ENCODE measurements around the gene PIAS3.

The PIAS3 gene

GRCh38 chr1:145871994-145872924 is 13.4 kb upstream of the PIAS3 start (continued):
- TF ChIP-seq SP2 (tag by site-specific recombination; IDR thresholded peaks at IDR 0.05) (no peak), ZNF654 (tag by site-specific recombination; IDR thresholded peaks at IDR 0.05; ENCODE audit: low read depth) (no peak), WT1 (tag by site-specific recombination; IDR thresholded peaks at IDR 0.05) (no peak), TRIM28 (IDR thresholded peaks at IDR 0.05; ENCODE audit: borderline replicate concordance, low read length) (no peak), ZNF518A (tag by site-specific recombination; conservative IDR thresholded peaks at IDR 0.05; ENCODE audit: low read depth) (no peak), ZNF366 (tag by site-specific recombination; conservative IDR thresholded peaks at IDR 0.05) (no peak)

- no peak overlapping the region for H3K27ac ChIP-seq (ENCODE audit: extremely low read depth, low read depth, low read length)
- TF ChIP-seq ZNF174 (tag by site-specific recombination; IDR thresholded peaks at IDR 0.05) = no peak
- TF ChIP-seq KLF8 (tag by site-specific recombination; IDR thresholded peaks at IDR 0.05) = no peak
- TF ChIP-seq BCL6B (tag by site-specific recombination; IDR thresholded peaks at IDR 0.05) = peak; percentile 72
- TF ChIP-seq ZBTB20 (tag by site-specific recombination; IDR thresholded peaks at IDR 0.05) = no peak
- 0 out of 2 replicates have a peak, but pooled peaks have one; percentile 26 for TF ChIP-seq ZNF664 (tag by site-specific recombination; IDR thresholded peaks at IDR 0.05)
- no peak for TF ChIP-seq ZNF221 (tag by site-specific recombination; IDR thresholded peaks at IDR 0.05; ENCODE audit: borderline replicate concordance)
- no peak for TF ChIP-seq ZSCAN23 (tag by site-specific recombination; IDR thresholded peaks at IDR 0.05)
- no peak for TF ChIP-seq ZNF394 (tag by site-specific recombination; IDR thresholded peaks at IDR 0.05; ENCODE audit: borderline replicate concordance)
- no peaks in the 10 kb centered on the region for H3K4me1 ChIP-seq (ENCODE audit: control insufficient read depth, insufficient read depth, low read length)
- POLR2A ChIA-PET = interaction anchor here (2.5 kb wide), 1 partner anchor 9 kb away, joined by 9 read pairs; the partner anchor contains the start of gene PIAS3
- CTCF ChIA-PET = interaction anchor here (0.6 kb wide), 2 partner anchors 15 to 142 kb away, joined by 3 read pairs; no protein-coding TSS in a partner anchor
- H3K36me3 ChIP-seq (ENCODE audit: control insufficient read depth in 2 of 2, insufficient read depth in 1 of 2, low read length in 2 of 2) = no peaks in the 10 kb centered on the region
- no peaks in the 10 kb centered on the region for H3K9me3 ChIP-seq (ENCODE audit: control insufficient read depth, insufficient read depth, low read depth, low read length)
- H3K4me3 ChIP-seq (ENCODE audit: low read depth, low read length) = no peak overlapping the region
Observed at GRCh38 chr1:145868232-145868631, 9.4 kb upstream of the PIAS3 start.

GRCh38 chr1:145863282-145864018 is 4.6 kb upstream of the PIAS3 start:
- no peak overlapping the region for H3K27ac ChIP-seq (ENCODE audit: extremely low read depth, low read depth, low read length)
- peak; percentile 95 for TF ChIP-seq PRDM4 (tag by site-specific recombination; IDR thresholded peaks at IDR 0.05)
- TF ChIP-seq ZNF629 (tag by site-specific recombination; IDR thresholded peaks at IDR 0.05) = no peak
- H3K4me3 ChIP-seq (ENCODE audit: low read depth, low read length) = no peak overlapping the region
- POLR2A ChIA-PET = interaction anchor here (1.1 kb wide), 1 partner anchor 39 kb away, joined by 3 read pairs; the partner anchor contains the start of genes POLR3C and RNF115
- H3K9me3 ChIP-seq (ENCODE audit: control insufficient read depth, insufficient read depth, low read depth, low read length) = no peaks in the 10 kb centered on the region
- H3K36me3 ChIP-seq (ENCODE audit: control insufficient read depth in 2 of 2, insufficient read depth in 1 of 2, low read length in 2 of 2) = no peaks in the 10 kb centered on the region
- CTCF ChIA-PET = interaction anchor here (9.6 kb wide), 1 partner anchor 17 kb away, joined by 190 read pairs; the partner anchor contains the start of gene NUDT17
- H3K4me1 ChIP-seq (ENCODE audit: control insufficient read depth, insufficient read depth, low read length) = no peaks in the 10 kb centered on the region

Measured in HEK293 (cell line).